GM12878 (cell line): ENCODE results near the gene ELL2. TPM values are rescaled to one million over a fixed set of nuclear protein-coding genes. Genes with fewer than 3 reads are reported as not detected.

Experiments
- ATAC-seq: fragments of 200-7000 bp; cut with Tn5 transposase; 3 replicates; pipeline ENCODE4 v1.9.1; 2020; ENCODE audit warnings: mild to moderate bottlenecking, moderate library complexity
- BruUV-seq: library from RNA; stranded (reverse); fragments of 400-500 nt; replicated peaks from 2 replicates; lab custom pipeline; 2021; lab: Mats Ljungman, UMichigan
- CTCF ChIA-PET: fragments of 300-600 bp; sonication (Branson Sonifier 250); formaldehyde crosslinking; extraction: SDS; loops from one replicate; lab custom pipeline; 2021; ENCODE audit warnings: inconsistent platforms; lab: Yijun Ruan, JAX
- POLR2A ChIA-PET: fragments of 350-600 bp; formaldehyde crosslinking; extraction: SDS; loops from one replicate; lab custom pipeline; 2021; ENCODE audit warnings: inconsistent platforms; lab: Charles Lee
- RAD21 ChIA-PET: fragments of 300-600 bp; sonication (Branson Sonifier 250); formaldehyde crosslinking; loops from one replicate; lab custom pipeline; 2023; ENCODE audit warnings: antibody characterized with exemption; ENCODE audit not compliant: unreplicated experiment; lab: Charles Lee
- SMC1A ChIA-PET: fragments of 300-600 bp; sonication (Branson Sonifier 250); formaldehyde crosslinking; loops from one replicate; lab custom pipeline; 2023; ENCODE audit not compliant: unreplicated experiment, uncharacterized antibody; lab: Charles Lee
- DNase-seq: peaks from one replicate; pipeline ENCODE4 v3.0.0-alpha.2; 2011; ENCODE audit warnings: low read depth, low spot score
- FAIRE-seq: peaks from 3 replicates; lab custom pipeline; 2011; peaks lifted over from hg19 to GRCh38; lab: Jason Lieb, UNC
- H2AFZ ChIP-seq: 2 replicates; pipeline ENCODE4 v1.6.0; 2011; ENCODE audit warnings: low read depth, low read length, control low read depth; ENCODE audit not compliant: control insufficient read depth
- H3K27ac ChIP-seq: 2 replicates; pipeline ENCODE4 v1.5.1; 2011; ENCODE audit warnings: control low read depth; ENCODE audit not compliant: control insufficient read depth, insufficient read depth
- H3K27me3 ChIP-seq, 2 experiments: replicated peaks in 1 of 2; 2 replicates each; pipeline versions ENCODE4 v1.6.0 to v1.6.1; 2011; ENCODE audit warnings: low read length in 1 of 2; ENCODE audit not compliant: control insufficient read depth in 2 of 2, insufficient read depth in 2 of 2
- H3K36me3 ChIP-seq, 2 experiments: 2 replicates each; pipeline ENCODE4 v1.5.1; 2011; ENCODE audit warnings: low read length in 1 of 2; ENCODE audit not compliant: control insufficient read depth in 2 of 2, insufficient read depth in 2 of 2
- H3K4me1 ChIP-seq: 2 replicates; pipeline ENCODE4 v1.6.1; 2011; ENCODE audit warnings: mild to moderate bottlenecking, low read length, moderate library complexity, mixed read lengths; ENCODE audit not compliant: control insufficient read depth, insufficient read depth
- H3K4me2 ChIP-seq: 2 replicates; pipeline ENCODE4 v1.6.0; 2011; ENCODE audit warnings: control low read depth; ENCODE audit not compliant: control insufficient read depth, insufficient read depth
- H3K4me3 ChIP-seq: fragments of 200-600 bp; sonication (generic); 2 replicates; pipeline ENCODE4 v1.5.1; 2016
- H3K79me2 ChIP-seq: 2 replicates; pipeline ENCODE4 v1.6.0; 2011; ENCODE audit warnings: low read length; ENCODE audit not compliant: control insufficient read depth, insufficient read depth
- H3K9ac ChIP-seq: 2 replicates; pipeline ENCODE4 v1.8.0; 2011; ENCODE audit warnings: low read length, control low read depth, mixed read lengths; ENCODE audit not compliant: control insufficient read depth, insufficient read depth
- H3K9me3 ChIP-seq: replicated peaks from 3 replicates; pipeline ENCODE4 v1.5.1; 2011; ENCODE audit warnings: mild to moderate bottlenecking, low read length; ENCODE audit not compliant: control insufficient read depth, insufficient read depth
- H4K20me1 ChIP-seq: 2 replicates; pipeline ENCODE4 v1.6.0; 2011; ENCODE audit not compliant: control insufficient read depth, insufficient read depth
- CBFB ChIP-seq: IDR thresholded peaks from 2 replicates; pipeline ENCODE4 v1.6.1; 2016; ENCODE audit warnings: antibody characterized with exemption, low read depth
- CEBPB ChIP-seq, 2 experiments: fragments of 150-350 bp in 1 of 2; IDR thresholded peaks; 2 replicates each; pipeline ENCODE4 v1.6.1; 2012 to 2014; ENCODE audit warnings: low read depth in 2 of 2, low read length in 2 of 2, borderline replicate concordance in 1 of 2, inconsistent platforms in 1 of 2
- CHD1 ChIP-seq: IDR thresholded peaks from 2 replicates; pipeline ENCODE4 v1.6.1; 2012; ENCODE audit warnings: low read depth, low read length, improper control_type of control experiment
- E2F4 ChIP-seq: IDR thresholded peaks from 2 replicates; pipeline ENCODE4 v1.6.1; 2012; ENCODE audit warnings: low read depth, low read length, improper control_type of control experiment
- E4F1 ChIP-seq: fragments of 450-650 bp; IDR thresholded peaks from 2 replicates; pipeline ENCODE4 v1.6.1; 2018; ENCODE audit warnings: borderline replicate concordance, mild to moderate bottlenecking; ENCODE audit not compliant: partially characterized antibody
- JUND ChIP-seq: IDR thresholded peaks from 2 replicates; pipeline ENCODE4 v1.6.1; 2012; ENCODE audit warnings: low read depth, mild to moderate bottlenecking, low read length, improper control_type of control experiment, moderate library complexity
- KAT2A ChIP-seq: conservative IDR thresholded peaks from 2 replicates; pipeline ENCODE4 v1.6.1; 2011; ENCODE audit warnings: low read depth, low read length; ENCODE audit not compliant: control insufficient read depth
- MTA2 ChIP-seq: fragments of 450-650 bp; IDR thresholded peaks from 2 replicates; pipeline ENCODE4 v1.6.1; 2016; ENCODE audit warnings: low read depth, mild to moderate bottlenecking, moderate library complexity
- NFYB ChIP-seq: IDR thresholded peaks from 2 replicates; pipeline ENCODE4 v1.6.1; 2011; ENCODE audit warnings: low read depth, mild to moderate bottlenecking, low read length, improper control_type of control experiment, moderate library complexity; ENCODE audit not compliant: insufficient read depth
- NR2F1 ChIP-seq: fragments of 450-650 bp; conservative IDR thresholded peaks from 2 replicates; pipeline ENCODE4 v1.6.1; 2017; ENCODE audit warnings: mild to moderate bottlenecking
- PML ChIP-seq: IDR thresholded peaks from 2 replicates; pipeline ENCODE4 v1.6.1; 2012; ENCODE audit warnings: low read length, inconsistent platforms
- RCOR1 ChIP-seq: conservative IDR thresholded peaks from 2 replicates; pipeline ENCODE4 v1.6.1; 2012; ENCODE audit warnings: low read depth, low read length, improper control_type of control experiment
- RELA ChIP-seq: fragments of 450-650 bp; IDR thresholded peaks from 2 replicates; pipeline ENCODE4 v1.8.0; 2014; ENCODE audit warnings: borderline replicate concordance; ENCODE audit not compliant: partially characterized antibody
- RELB ChIP-seq: fragments of 450-650 bp; IDR thresholded peaks from 2 replicates; pipeline ENCODE4 v1.6.1; 2017; ENCODE audit warnings: low read depth, mild to moderate bottlenecking, moderate library complexity
- RUNX3 ChIP-seq: IDR thresholded peaks from 2 replicates; pipeline ENCODE4 v1.6.1; 2012; ENCODE audit warnings: low read length, inconsistent platforms
- STAT1 ChIP-seq: fragments of 450-650 bp; conservative IDR thresholded peaks from 2 replicates; pipeline ENCODE4 v1.6.1; 2014; ENCODE audit warnings: antibody characterized with exemption, mild to moderate bottlenecking
- TAF1 ChIP-seq: IDR thresholded peaks from 2 replicates; pipeline ENCODE4 v1.6.1; 2011; ENCODE audit warnings: mild to moderate bottlenecking, low read depth, low read length, borderline replicate concordance
- TCF7 ChIP-seq: IDR thresholded peaks from 2 replicates; pipeline ENCODE4 v1.6.1; 2014; ENCODE audit warnings: antibody characterized with exemption, borderline replicate concordance
- WGBS: methylation state at CpG from one replicate; pipeline ENCODE4 v1.1.6; 2016; ENCODE audit warnings: low lambda C conversion rate; ENCODE audit not compliant: insufficient replicate concordance, insufficient coverage; ENCODE audit errors: missing lambda C conversion rate; 5-methylcytosine and 5-hydroxymethylcytosine counted together
- in situ Hi-C: fragments of 300-500 bp; cut with MboI; formaldehyde crosslinking; loops from 9 replicates; pipeline ENCODE4 v1.14.3; 2018; ENCODE audit warnings: mixed read lengths
- intact Hi-C: fragments of 100-400 bp; cut with micrococcal nuclease; formaldehyde crosslinking; loops from one replicate; pipeline ENCODE4 v1.14.2; 2022; ENCODE audit not compliant: unreplicated experiment
- polyA plus RNA-seq, 11 experiments: library from polyadenylated mRNA; depleted of rRNA in 4 of 11; unstranded in 6 of 11; stranded (reverse) in 5 of 11; fragments of >200 nt; fragmentation: Nextera tagmentation in 4 of 11; fragmentation: Illumina TruSeq in 1 of 11; extraction: Ambion mirVana in 4 of 11; extraction: Trizol in 1 of 11; gene quantifications; 1 replicate in 1 of 11; 2 replicates in 10 of 11; pipeline versions ENCODE4 v1.2.1 to v1.2.3, GENCODE V29; 2011 to 2016; ENCODE audit warnings: inconsistent platforms in 2 of 11, missing spikeins in 2 of 11, low read depth in 1 of 11
- total RNA-seq, 4 experiments: library from RNA; depleted of rRNA in 3 of 4; stranded (reverse); fragments of >200 nt in 3 of 4; fragmentation: Illumina TruSeq in 1 of 4; extraction: Trizol in 1 of 4; gene quantifications; 2 replicates each; pipeline versions ENCODE4 v1.2.1 to v1.2.3, GENCODE V29; 2013 to 2021
- TF ChIP-seq, protein P1 (sequence below): IDR thresholded peaks from 2 replicates; pipeline ENCODE4 v1.6.1; 2011; ENCODE audit warnings: borderline replicate concordance, low read depth, mild to moderate bottlenecking, moderate library complexity, low read length; ENCODE audit not compliant: insufficient read depth, poor library complexity, severe bottlenecking

The ELL2 gene
- total and polyA plus RNA-seq, 10 of the 15 experiments (the other 5 are each of a cell fraction or from before 2014, with no cell fraction given), result 24.2 to 91.4 (median 57.4) TPM

GRCh38 chr5:96008487-96008886, 46.8 kb upstream of the ELL2 start:
- Histone ChIP-seq H3K9me3 (no peaks in the 10 kb centered on the region; the same call in none of the 3 replicates), H3K9ac (no peak overlapping the region), H3K27ac (no peak overlapping the region), H3K79me2 (no peaks in the 10 kb centered on the region), H3K27me3 (no peaks in the 10 kb centered on the region), H3K4me1 (no peaks in the 10 kb centered on the region), H3K4me3 (no peak overlapping the region), H2AFZ (no peak overlapping the region), H3K4me2 (no peak overlapping the region), H4K20me1 (no peaks in the 10 kb centered on the region), H3K36me3 (no peaks in the 10 kb centered on the region)
- TF ChIP-seq E2F4 (no peak), NR2F1 (no peak), NFYB (no peak), STAT1 (no peak), RELA (no peak), TCF7 (no peak), MTA2 (no peak), JUND (no peak), CHD1 (no peak), KAT2A (no peak), RUNX3 (no peak), E4F1 (no peak), PML (no peak), RELB (no peak), TAF1 (no peak), RCOR1 (no peak), CEBPB (IDR thresholded peaks at IDR 0.05; ENCODE audit: borderline replicate concordance in 1 of 2, low read depth in 2 of 2, low read length in 2 of 2) (no peak), CBFB (no peak)
- TF ChIP-seq, protein P1, sequence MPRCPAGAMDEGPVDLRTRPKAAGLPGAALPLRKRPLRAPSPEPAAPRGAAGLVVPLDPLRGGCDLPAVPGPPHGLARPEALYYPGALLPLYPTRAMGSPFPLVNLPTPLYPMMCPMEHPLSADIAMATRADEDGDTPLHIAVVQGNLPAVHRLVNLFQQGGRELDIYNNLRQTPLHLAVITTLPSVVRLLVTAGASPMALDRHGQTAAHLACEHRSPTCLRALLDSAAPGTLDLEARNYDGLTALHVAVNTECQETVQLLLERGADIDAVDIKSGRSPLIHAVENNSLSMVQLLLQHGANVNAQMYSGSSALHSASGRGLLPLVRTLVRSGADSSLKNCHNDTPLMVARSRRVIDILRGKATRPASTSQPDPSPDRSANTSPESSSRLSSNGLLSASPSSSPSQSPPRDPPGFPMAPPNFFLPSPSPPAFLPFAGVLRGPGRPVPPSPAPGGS, result no peak
- CTCF ChIA-PET, result no interaction called here
- 100% methylated on average over 1 of the region's 1 CpG for WGBS
- BruUV-seq, result no TSS peak
- SMC1A ChIA-PET, result no interaction called here
- ATAC-seq, result no peak
- RAD21 ChIA-PET, result no interaction called here
- in situ Hi-C loops (no loop called here), intact Hi-C loops (no loop called here)
- no peak for FAIRE-seq
- POLR2A ChIA-PET, result no interaction called here
- no peak for DNase-seq
